ENCODE data around the gene COG1. TPM values are rescaled to one million over a fixed set of nuclear protein-coding genes. Genes with fewer than 3 reads are reported as not detected.
A peak's percentile ranks its signal among the peaks of the same experiment; 100 is the strongest.

COG1 gene
- total RNA-seq, 1 donor from 2014 or later: 35.9 TPM

DNA sequence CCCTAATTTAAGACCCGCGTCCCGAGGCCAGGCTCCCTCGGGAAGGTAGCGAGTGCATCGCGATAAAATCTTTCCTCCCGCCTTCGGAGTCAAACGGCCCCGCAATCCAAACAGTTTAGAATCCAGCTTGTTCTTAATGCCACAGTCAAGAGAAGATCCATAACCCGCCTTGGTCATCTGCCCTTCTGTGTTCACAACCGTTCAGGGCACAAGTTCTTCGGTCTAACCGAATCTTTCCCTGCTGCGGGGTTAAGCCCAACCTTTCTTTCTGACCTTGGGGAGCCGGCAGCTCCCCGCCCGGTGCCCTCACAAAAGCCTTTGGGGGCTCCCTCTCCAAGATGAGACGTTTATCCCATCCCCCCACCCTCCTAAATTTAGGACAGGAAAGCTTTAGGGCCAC lies 38.5 kb downstream of the COG1 start:
- no peaks in the 10 kb centered on the region for H3K27me3 ChIP-seq
- no peaks in the 10 kb centered on the region for H3K9me3 ChIP-seq
- no peak for DNase-seq (ENCODE audit: low spot score in 2 of 2)
- intact Hi-C loops (cut with DNase I): loop anchor here (1.0 kb wide), 1 partner anchor 81 kb away; the partner anchor contains the start of gene CDC42EP4
- peaks cover 5 to 31% of the 10 kb centered on the region in 2 donors for H3K4me1 ChIP-seq
- peak overlapping the region; percentile 87 to 96 for H3K4me3 ChIP-seq
- H3K36me3 ChIP-seq: peaks cover 6 to 12% of the 10 kb centered on the region in 2 donors
- TF ChIP-seq, protein P1, sequence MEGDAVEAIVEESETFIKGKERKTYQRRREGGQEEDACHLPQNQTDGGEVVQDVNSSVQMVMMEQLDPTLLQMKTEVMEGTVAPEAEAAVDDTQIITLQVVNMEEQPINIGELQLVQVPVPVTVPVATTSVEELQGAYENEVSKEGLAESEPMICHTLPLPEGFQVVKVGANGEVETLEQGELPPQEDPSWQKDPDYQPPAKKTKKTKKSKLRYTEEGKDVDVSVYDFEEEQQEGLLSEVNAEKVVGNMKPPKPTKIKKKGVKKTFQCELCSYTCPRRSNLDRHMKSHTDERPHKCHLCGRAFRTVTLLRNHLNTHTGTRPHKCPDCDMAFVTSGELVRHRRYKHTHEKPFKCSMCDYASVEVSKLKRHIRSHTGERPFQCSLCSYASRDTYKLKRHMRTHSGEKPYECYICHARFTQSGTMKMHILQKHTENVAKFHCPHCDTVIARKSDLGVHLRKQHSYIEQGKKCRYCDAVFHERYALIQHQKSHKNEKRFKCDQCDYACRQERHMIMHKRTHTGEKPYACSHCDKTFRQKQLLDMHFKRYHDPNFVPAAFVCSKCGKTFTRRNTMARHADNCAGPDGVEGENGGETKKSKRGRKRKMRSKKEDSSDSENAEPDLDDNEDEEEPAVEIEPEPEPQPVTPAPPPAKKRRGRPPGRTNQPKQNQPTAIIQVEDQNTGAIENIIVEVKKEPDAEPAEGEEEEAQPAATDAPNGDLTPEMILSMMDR (IDR thresholded peaks at IDR 0.05): no peak
- H3K27ac ChIP-seq: peak overlapping the region; percentile 83 to 85

DNA sequence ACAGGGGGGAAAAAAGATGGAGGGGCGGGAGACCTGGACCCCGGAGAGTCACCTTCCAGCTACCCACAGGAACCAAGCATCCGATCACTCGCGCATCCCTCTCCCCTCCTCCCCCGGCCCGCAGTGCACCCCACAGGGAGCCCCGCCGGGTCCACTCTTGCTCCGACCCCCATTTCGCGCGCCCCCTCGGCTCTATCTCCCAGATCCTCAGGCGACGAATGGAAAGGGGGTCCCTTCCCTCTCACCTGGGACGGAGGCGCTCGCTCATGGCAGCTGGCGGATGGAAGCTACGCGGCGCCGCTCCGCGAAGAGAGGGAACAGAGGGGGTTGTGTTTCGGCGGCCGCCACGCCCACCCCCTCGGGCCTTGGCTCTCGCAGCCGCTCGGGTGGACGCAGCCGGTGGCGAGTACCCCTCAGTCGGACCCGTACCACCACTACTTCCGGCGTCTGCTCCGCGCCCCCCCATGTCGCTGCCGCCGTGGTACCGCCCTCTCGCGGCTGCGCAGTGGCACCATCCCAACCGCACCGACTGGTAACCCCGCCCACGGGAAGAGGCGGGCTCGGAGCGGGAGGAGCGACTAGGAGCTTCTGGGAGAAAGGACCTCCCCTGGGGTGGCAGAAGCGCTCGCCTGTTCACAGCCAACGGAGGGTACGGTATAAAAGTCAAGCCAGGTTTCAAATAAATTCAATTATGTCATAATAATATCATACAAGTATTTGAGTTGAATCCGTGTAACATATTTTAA lies 39.2 kb downstream of the COG1 start:
- peak; percentile 83 to 97 for DNase-seq (ENCODE audit: low spot score in 2 of 2)
- H3K4me3 ChIP-seq: peak overlapping the region; percentile 87 to 96
- no peaks in the 10 kb centered on the region for H3K9me3 ChIP-seq
- no peaks in the 10 kb centered on the region for H3K27me3 ChIP-seq
- intact Hi-C loops (cut with DNase I): loop anchor here (1.0 kb wide), 2 partner anchors 39 to 80 kb away; partner anchors contain the start of genes CDC42EP4 and COG1
- peaks cover 10 to 18% of the 10 kb centered on the region in 2 donors for H3K36me3 ChIP-seq
- H3K27ac ChIP-seq: peak overlapping the region; percentile 83 to 85
- peaks cover 5 to 27% of the 10 kb centered on the region in 2 donors for H3K4me1 ChIP-seq
- TF ChIP-seq, protein P1 (IDR thresholded peaks at IDR 0.05): peak; percentile 27 to 39 (median 31)

DNA sequence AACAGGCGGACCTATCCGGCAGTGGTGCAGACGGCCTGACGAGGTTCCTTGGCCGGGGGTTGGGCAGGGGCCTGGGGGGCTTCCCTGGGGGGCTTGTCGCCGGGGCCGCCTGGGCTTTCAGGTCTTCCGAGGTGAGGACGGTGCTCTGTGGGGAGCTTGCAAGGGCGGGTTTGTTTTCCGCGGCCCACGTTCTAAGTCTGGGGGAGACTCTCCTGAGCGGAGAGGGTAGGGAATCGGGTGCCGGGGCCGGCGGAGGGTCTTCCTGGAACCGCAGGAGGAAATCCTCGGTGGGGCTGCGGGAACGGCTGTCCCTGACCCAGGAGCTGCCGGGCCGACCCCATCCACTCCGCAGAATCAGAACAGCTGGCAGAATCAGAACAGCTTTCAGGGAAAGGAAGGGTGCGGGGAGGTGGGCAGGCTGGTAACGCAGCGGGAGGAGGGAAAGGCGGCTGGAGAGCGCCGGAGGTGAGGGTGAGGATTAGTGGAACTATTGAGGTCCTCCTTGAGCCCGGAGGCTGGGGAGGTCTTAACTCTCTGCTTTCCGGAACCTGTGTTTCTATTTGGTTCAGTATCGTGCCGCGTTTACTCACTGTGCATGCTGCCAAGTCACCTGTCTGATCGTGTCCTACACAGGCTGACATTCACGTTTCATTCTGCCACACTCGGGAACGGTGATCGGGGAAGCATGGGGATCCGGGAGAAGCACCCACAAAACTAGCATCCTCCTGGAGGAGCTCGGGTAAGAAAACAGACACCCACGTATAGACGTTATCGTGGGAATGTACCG lies 39.9 kb downstream of the COG1 start:
- Histone ChIP-seq H3K27ac (peak overlapping the region; percentile 83 to 85), H3K4me3 (peak overlapping the region; percentile 87 to 96), H3K4me1 (peaks cover 7 to 27% of the 10 kb centered on the region in 2 donors), H3K27me3 (no peaks in the 10 kb centered on the region), H3K36me3 (peaks cover 12 to 18% of the 10 kb centered on the region in 2 donors), H3K9me3 (no peaks in the 10 kb centered on the region)
- intact Hi-C loops (cut with DNase I): loop anchor here (1.0 kb wide), 1 partner anchor 39 kb away; the partner anchor contains the start of gene COG1
- TF ChIP-seq, protein P1 (IDR thresholded peaks at IDR 0.05): no peak
- peak in 1 of 2 donors; percentile 66 for DNase-seq (ENCODE audit: low spot score in 2 of 2)

DNA sequence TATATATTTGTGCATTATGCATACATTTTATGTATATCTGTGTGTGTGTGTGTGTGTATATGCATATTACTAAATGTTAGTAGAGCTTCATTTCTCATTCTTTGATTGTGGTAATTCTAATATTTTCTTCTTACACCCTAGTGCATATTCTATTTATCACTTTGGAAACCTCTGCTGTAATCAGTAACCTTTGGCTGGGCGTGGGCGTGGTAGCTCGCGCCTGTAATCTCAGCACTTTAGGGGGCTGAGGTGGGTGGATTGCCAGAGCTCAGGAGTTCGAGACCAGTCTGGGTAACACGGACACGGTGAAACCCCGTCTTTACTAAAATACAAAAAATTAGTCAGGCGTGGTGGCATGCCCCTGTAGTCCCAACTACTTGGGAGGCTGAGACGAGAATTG lies 41.9 kb downstream of the COG1 start:
- Histone ChIP-seq H3K9me3 (no peaks in the 10 kb centered on the region), H3K27ac (no peak overlapping the region), H3K4me3 (no peak overlapping the region), H3K27me3 (no peaks in the 10 kb centered on the region), H3K4me1 (peaks cover 7 to 21% of the 10 kb centered on the region in 2 donors), H3K36me3 (peaks cover 12 to 24% of the 10 kb centered on the region in 2 donors)
- TF ChIP-seq, protein P1 (IDR thresholded peaks at IDR 0.05): no peak
- no peak for DNase-seq (ENCODE audit: low spot score in 2 of 2)
- intact Hi-C loops (cut with DNase I): no loop called here

DNA sequence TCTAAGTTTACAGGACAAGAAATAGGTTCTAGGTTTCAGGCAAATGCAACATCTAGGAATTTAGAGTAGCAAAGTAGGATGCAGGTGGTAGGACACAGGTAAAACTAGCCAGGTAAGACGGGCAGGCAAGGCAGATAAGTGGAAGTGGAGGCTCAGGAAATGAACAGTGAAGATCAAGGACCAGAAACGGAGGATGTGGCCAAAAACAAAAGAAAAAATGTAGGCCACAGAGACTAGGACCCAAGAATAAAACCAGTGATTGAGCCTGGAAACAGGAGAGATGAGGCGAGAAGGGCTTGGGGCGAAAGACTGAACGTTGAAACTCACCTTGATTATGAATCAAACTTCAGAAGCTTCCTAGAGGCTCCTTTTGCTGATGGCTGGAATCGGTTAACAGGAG lies 44.9 kb downstream of the COG1 start:
- H3K9me3 ChIP-seq: no peaks in the 10 kb centered on the region
- TF ChIP-seq, protein P1 (IDR thresholded peaks at IDR 0.05): no peak
- peaks cover 12 to 30% of the 10 kb centered on the region in 2 donors for H3K36me3 ChIP-seq
- H3K4me3 ChIP-seq: no peak overlapping the region
- intact Hi-C loops (cut with DNase I): no loop called here
- H3K4me1 ChIP-seq: peaks cover 7 to 11% of the 10 kb centered on the region in 2 donors
- no peak for DNase-seq (ENCODE audit: low spot score in 2 of 2)
- no peaks in the 10 kb centered on the region for H3K27me3 ChIP-seq
- H3K27ac ChIP-seq: no peak overlapping the region

Data from ascending aorta (tissue), 2 donors.